GM23338 (cell line): ENCODE results near the gene MCC.

Experiments
- CREB1 ChIP-seq: fragments of 250-450 bp; sonication (Bioruptor Pico); IDR thresholded peaks from 2 replicates; pipeline ENCODE4 v1.5.0; 2020; ENCODE audit warnings: low read depth, mild to moderate bottlenecking, moderate library complexity
- EZH2 ChIP-seq: fragments of 200-600 bp; sonication (generic); IDR thresholded peaks from one replicate; pipeline ENCODE4 v1.8.0; 2017; ENCODE audit warnings: antibody characterized with exemption, mild to moderate bottlenecking, low read depth; ENCODE audit not compliant: unreplicated experiment
- EZH2phosphoT487 ChIP-seq: fragments of 200-600 bp; sonication (generic); IDR thresholded peaks from one replicate; pipeline ENCODE4 v1.8.1; 2018; ENCODE audit warnings: antibody characterized with exemption; ENCODE audit not compliant: unreplicated experiment
- JUNB ChIP-seq: IDR thresholded peaks from one replicate; pipeline ENCODE4 v1.6.1; 2016; ENCODE audit warnings: antibody characterized with exemption; ENCODE audit not compliant: unreplicated experiment
- NANOG ChIP-seq: IDR thresholded peaks from 2 replicates; pipeline ENCODE4 v1.6.1; 2016; ENCODE audit warnings: antibody characterized with exemption, borderline replicate concordance
- POLR2AphosphoS5 ChIP-seq: IDR thresholded peaks from 2 replicates; pipeline ENCODE4 v1.6.1; 2016; ENCODE audit warnings: antibody characterized with exemption, low read depth
- STAT1 ChIP-seq: IDR thresholded peaks from one replicate; pipeline ENCODE4 v1.6.1; 2016; ENCODE audit warnings: antibody characterized with exemption; ENCODE audit not compliant: unreplicated experiment
- ZNF114 ChIP-seq: fragments of 250-450 bp; sonication (Bioruptor Pico); IDR thresholded peaks from 2 replicates; pipeline ENCODE4 v1.5.0; 2020; ENCODE audit warnings: mild to moderate bottlenecking, moderate library complexity
- ZNF331 ChIP-seq: fragments of 250-450 bp; sonication (Bioruptor Pico); IDR thresholded peaks from 2 replicates; pipeline ENCODE4 v1.5.0; 2020; ENCODE audit warnings: low read depth, mild to moderate bottlenecking, moderate library complexity
- TF ChIP-seq, protein P1 (sequence below), 2 experiments: fragments of 200-600 bp in 1 of 2; sonication (generic) in 1 of 2; conservative IDR thresholded peaks; 2 replicates each; pipeline versions ENCODE4 v1.5.1 to v1.6.1; 2016 to 2017; ENCODE audit warnings: antibody characterized with exemption in 2 of 2, low read depth in 2 of 2, mild to moderate bottlenecking in 2 of 2, moderate library complexity in 1 of 2
- TF ChIP-seq, protein P2 (sequence below): IDR thresholded peaks from one replicate; pipeline ENCODE4 v1.6.1; 2018; ENCODE audit warnings: antibody characterized with exemption; ENCODE audit not compliant: unreplicated experiment
- TF ChIP-seq, protein P3 (sequence below): IDR thresholded peaks from 2 replicates; pipeline ENCODE4 v1.6.1; 2016; ENCODE audit warnings: antibody characterized with exemption
- TF ChIP-seq, protein P4 (sequence below): fragments of 250-450 bp; sonication (Bioruptor Pico); IDR thresholded peaks from 2 replicates; pipeline ENCODE4 v1.5.0; 2020; ENCODE audit warnings: mild to moderate bottlenecking, moderate library complexity

DNA sequence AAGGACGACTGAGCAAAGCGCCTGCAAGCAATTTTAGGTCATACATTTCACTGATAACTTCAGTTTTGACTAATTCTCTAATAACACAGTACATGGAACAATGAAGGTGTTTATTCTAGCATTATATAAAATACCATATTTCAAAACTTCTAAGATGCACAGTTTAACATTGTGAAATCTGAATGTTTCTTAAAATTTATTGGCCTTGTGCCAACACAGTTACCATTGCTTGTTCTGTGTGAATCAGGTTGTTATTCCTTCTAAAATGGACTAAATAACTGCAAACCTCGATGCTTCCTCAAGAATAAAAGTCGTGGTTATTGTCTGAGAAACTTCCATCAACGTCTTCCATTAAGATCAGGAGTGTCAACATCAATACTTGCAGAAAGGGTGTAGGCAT, 8.0 kb downstream of the MCC start:
- TF ChIP-seq, protein P1, sequence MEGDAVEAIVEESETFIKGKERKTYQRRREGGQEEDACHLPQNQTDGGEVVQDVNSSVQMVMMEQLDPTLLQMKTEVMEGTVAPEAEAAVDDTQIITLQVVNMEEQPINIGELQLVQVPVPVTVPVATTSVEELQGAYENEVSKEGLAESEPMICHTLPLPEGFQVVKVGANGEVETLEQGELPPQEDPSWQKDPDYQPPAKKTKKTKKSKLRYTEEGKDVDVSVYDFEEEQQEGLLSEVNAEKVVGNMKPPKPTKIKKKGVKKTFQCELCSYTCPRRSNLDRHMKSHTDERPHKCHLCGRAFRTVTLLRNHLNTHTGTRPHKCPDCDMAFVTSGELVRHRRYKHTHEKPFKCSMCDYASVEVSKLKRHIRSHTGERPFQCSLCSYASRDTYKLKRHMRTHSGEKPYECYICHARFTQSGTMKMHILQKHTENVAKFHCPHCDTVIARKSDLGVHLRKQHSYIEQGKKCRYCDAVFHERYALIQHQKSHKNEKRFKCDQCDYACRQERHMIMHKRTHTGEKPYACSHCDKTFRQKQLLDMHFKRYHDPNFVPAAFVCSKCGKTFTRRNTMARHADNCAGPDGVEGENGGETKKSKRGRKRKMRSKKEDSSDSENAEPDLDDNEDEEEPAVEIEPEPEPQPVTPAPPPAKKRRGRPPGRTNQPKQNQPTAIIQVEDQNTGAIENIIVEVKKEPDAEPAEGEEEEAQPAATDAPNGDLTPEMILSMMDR (conservative IDR thresholded peaks at IDR 0.05; ENCODE audit: low read depth in 2 of 2) = no peak
- TF ChIP-seq, protein P2, sequence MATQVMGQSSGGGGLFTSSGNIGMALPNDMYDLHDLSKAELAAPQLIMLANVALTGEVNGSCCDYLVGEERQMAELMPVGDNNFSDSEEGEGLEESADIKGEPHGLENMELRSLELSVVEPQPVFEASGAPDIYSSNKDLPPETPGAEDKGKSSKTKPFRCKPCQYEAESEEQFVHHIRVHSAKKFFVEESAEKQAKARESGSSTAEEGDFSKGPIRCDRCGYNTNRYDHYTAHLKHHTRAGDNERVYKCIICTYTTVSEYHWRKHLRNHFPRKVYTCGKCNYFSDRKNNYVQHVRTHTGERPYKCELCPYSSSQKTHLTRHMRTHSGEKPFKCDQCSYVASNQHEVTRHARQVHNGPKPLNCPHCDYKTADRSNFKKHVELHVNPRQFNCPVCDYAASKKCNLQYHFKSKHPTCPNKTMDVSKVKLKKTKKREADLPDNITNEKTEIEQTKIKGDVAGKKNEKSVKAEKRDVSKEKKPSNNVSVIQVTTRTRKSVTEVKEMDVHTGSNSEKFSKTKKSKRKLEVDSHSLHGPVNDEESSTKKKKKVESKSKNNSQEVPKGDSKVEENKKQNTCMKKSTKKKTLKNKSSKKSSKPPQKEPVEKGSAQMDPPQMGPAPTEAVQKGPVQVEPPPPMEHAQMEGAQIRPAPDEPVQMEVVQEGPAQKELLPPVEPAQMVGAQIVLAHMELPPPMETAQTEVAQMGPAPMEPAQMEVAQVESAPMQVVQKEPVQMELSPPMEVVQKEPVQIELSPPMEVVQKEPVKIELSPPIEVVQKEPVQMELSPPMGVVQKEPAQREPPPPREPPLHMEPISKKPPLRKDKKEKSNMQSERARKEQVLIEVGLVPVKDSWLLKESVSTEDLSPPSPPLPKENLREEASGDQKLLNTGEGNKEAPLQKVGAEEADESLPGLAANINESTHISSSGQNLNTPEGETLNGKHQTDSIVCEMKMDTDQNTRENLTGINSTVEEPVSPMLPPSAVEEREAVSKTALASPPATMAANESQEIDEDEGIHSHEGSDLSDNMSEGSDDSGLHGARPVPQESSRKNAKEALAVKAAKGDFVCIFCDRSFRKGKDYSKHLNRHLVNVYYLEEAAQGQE = no peak
- TF ChIP-seq, protein P3, sequence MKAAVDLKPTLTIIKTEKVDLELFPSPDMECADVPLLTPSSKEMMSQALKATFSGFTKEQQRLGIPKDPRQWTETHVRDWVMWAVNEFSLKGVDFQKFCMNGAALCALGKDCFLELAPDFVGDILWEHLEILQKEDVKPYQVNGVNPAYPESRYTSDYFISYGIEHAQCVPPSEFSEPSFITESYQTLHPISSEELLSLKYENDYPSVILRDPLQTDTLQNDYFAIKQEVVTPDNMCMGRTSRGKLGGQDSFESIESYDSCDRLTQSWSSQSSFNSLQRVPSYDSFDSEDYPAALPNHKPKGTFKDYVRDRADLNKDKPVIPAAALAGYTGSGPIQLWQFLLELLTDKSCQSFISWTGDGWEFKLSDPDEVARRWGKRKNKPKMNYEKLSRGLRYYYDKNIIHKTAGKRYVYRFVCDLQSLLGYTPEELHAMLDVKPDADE = no peak
- TF ChIP-seq EZH2 = no peak
- TF ChIP-seq EZH2phosphoT487 = no peak
- no peak for TF ChIP-seq JUNB
- TF ChIP-seq POLR2AphosphoS5 = no peak
- no peak for TF ChIP-seq STAT1
- no peak for TF ChIP-seq ZNF114 (CRISPR knock-in tag)
- no peak for TF ChIP-seq CREB1
- TF ChIP-seq, protein P4, sequence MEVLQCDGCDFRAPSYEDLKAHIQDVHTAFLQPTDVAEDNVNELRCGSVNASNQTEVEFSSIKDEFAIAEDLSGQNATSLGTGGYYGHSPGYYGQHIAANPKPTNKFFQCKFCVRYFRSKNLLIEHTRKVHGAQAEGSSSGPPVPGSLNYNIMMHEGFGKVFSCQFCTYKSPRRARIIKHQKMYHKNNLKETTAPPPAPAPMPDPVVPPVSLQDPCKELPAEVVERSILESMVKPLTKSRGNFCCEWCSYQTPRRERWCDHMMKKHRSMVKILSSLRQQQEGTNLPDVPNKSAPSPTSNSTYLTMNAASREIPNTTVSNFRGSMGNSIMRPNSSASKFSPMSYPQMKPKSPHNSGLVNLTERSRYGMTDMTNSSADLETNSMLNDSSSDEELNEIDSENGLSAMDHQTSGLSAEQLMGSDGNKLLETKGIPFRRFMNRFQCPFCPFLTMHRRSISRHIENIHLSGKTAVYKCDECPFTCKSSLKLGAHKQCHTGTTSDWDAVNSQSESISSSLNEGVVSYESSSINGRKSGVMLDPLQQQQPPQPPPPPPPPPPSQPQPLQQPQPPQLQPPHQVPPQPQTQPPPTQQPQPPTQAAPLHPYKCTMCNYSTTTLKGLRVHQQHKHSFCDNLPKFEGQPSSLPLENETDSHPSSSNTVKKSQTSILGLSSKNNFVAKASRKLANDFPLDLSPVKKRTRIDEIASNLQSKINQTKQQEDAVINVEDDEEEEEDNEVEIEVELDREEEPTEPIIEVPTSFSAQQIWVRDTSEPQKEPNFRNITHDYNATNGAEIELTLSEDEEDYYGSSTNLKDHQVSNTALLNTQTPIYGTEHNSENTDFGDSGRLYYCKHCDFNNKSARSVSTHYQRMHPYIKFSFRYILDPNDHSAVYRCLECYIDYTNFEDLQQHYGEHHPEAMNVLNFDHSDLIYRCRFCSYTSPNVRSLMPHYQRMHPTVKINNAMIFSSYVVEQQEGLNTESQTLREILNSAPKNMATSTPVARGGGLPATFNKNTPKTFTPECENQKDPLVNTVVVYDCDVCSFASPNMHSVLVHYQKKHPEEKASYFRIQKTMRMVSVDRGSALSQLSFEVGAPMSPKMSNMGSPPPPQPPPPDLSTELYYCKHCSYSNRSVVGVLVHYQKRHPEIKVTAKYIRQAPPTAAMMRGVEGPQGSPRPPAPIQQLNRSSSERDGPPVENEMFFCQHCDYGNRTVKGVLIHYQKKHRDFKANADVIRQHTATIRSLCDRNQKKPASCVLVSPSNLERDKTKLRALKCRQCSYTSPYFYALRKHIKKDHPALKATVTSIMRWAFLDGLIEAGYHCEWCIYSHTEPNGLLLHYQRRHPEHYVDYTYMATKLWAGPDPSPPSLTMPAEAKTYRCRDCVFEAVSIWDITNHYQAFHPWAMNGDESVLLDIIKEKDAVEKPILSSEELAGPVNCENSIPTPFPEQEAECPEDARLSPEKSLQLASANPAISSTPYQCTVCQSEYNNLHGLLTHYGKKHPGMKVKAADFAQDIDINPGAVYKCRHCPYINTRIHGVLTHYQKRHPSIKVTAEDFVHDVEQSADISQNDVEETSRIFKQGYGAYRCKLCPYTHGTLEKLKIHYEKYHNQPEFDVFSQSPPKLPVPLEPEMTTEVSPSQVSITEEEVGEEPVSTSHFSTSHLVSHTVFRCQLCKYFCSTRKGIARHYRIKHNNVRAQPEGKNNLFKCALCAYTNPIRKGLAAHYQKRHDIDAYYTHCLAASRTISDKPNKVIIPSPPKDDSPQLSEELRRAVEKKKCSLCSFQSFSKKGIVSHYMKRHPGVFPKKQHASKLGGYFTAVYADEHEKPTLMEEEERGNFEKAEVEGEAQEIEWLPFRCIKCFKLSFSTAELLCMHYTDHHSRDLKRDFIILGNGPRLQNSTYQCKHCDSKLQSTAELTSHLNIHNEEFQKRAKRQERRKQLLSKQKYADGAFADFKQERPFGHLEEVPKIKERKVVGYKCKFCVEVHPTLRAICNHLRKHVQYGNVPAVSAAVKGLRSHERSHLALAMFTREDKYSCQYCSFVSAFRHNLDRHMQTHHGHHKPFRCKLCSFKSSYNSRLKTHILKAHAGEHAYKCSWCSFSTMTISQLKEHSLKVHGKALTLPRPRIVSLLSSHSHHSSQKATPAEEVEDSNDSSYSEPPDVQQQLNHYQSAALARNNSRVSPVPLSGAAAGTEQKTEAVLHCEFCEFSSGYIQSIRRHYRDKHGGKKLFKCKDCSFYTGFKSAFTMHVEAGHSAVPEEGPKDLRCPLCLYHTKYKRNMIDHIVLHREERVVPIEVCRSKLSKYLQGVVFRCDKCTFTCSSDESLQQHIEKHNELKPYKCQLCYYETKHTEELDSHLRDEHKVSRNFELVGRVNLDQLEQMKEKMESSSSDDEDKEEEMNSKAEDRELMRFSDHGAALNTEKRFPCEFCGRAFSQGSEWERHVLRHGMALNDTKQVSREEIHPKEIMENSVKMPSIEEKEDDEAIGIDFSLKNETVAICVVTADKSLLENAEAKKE (CRISPR knock-in tag) = no peak
- no peak for TF ChIP-seq ZNF331 (CRISPR knock-in tag)
- TF ChIP-seq NANOG = no peak
